HG02642 (cell line): ENCODE measurements around the gene TPST2.

Experiments used
- ATAC-seq: cut with Tn5 transposase; IDR thresholded peaks from one replicate; pipeline ENCODE4 v1.9.1; 2021; ENCODE audit warnings: mild to moderate bottlenecking; ENCODE audit not compliant: unreplicated experiment, poor library complexity

Gene TPST2

DNA sequence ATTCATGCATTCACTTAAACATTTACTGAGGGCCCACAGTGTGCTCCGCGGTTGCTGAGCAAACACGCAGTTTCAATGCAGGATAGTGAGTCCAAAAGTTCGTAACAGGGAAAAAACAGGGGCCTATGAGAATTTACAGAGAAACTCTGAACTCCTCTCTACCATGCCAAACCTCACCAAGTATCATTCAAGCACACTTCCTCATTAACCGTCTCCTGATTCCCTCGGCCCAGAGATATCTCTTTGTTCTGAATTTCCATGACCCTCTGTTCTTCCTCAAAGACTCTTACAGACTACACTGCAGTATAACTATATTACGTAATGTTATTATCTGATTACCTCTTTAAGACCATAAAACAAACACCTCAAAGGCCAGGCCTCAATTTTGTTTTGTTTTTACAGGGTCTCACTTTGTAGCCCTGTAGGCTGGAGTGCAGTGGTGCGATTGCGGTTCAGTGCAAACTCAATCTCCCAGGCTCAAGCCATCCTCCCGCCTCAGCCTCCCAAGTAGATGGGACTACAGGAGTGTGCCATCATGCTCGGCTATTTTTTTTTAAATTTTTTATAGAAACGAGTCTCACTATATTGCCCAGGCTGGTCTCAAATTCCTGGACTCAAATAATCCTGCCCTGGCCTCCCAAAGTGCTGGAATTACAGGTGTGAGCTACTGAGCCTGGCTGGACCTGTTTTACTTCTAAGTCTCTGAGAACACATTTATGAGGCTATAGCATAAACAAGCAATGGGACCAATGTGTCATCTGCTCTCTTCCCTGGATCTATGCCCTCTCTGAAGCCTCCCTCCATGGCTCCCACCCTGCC lies 109.9 kb downstream of the TPST2 start:
- no peak for ATAC-seq

DNA sequence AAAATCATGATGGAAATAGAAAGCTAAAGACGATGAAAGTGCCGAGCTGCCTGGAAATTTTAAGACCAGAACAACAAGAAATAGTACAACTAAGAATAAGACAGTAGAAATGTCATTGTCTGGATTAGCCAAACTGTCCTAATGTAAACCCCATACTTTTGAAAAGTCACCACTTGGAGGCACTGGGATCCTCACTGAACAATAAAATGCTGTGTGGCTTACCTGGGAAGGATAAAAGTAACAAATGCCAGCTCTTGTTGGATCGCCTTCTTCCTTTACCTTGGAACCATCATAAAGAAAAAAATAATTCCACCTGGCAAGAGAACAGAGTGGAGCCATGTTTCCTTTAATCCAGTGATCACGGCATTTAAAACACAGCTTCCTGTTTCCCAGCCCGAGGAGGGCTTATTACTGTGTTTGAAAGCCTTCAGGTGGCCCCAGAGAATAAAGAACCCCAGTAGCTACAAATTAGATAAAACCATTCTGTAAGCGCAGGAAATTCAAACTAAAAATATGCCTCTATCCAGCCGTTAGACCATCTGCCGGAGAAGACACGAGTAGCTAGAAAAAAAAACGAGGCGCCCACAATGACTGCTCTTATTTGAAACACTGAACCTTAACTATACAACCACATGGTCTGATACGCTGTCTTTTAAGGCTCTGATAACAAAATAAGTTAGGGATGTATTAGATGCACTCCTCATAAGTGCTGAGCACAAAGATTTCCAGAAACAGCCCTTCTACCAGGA lies 110.7 kb downstream of the TPST2 start:
- no peak for ATAC-seq

DNA sequence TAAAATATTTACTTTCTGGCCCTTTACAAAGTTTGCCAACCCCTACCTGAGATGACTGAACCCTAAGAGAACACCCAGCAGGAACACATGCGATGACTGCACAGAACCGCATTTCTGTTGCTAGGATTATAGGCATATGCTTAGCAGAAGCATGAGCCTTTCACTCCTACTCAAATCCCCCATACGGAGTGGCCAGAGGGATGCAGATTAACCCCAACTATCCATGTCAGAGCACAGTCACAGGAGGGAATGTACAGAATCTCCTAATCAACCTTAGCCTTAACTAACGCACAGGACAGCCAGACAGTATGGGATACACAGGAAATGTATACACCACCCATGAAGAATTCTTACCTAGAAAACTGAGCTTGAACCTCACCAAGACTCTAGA lies 112.6 kb downstream of the TPST2 start:
- ATAC-seq: no peak

DNA sequence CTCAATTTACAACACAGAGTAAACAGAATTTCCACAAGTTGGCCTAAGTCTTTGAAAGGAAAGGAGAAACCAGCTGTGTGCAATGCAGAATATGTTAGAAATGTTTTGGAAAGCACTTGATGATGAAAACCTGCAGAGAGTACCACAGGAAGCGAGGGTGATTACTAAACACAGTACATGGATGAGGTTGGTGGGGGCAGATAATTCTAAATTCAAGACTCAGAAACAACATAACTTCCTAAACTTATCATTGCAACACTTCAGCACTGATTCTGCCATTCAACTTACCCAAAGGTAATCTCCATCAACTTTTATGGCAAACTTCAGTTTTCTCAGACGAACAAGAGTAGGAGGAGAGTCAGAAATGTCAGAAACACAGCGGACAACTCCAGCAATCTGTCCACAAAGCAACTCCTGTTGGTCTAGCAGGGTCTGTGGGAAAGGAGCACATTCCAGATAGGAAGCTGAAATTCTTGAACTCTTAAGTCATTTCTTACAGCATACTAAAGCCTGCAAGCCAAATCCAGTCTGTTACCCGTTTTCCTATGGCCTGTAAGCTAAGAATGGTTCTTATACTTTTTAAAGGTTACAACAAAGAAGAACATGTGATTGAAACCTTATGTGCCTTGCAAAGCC lies 113.1 kb downstream of the TPST2 start:
- ATAC-seq: no peak

DNA sequence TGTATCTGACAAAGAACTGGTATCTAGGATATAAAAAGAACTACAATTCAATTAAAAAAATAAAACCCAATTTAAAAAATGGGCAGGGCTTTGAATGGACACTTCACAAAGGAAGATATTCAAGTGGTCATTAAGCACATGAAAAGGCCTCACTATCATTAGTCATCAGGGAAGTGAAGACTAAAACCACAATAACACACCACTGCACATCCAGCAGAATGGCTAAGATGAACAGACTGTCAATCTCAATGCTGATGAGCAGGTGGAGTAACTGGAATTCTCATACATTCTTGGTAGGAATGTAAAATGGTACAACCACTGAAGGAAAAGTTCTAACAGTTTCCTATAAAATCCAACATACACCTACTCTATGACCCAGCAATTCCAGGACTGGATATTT lies 115.2 kb downstream of the TPST2 start:
- no peak for ATAC-seq
